ENCODE measurements around the gene PRKCZ. TPM values are rescaled to one million over a fixed set of nuclear protein-coding genes. Genes with fewer than 3 reads are reported as not detected.

The PRKCZ gene
- total and polyA plus RNA-seq, 7 experiments from 2014 or later, result 3.6 to 29.6 (median 24.0) TPM

GRCh38 chr1:2107586-2108212 is 57.5 kb downstream of the PRKCZ start:
- CTCF ChIA-PET, result no interaction called here
- H3K9me3 Mint-ChIP-seq, result peaks cover 0 to 2% (median 0%) of the 10 kb centered on the region in 11 donors
- no peak overlapping the region for H3K4me3 Mint-ChIP-seq
- peaks cover 0 to 2% (median 0%) of the 10 kb centered on the region in 7 donors for H3K4me1 Mint-ChIP-seq
- POLR2A ChIA-PET, result no interaction called here
- Histone ChIP-seq H3K4me1 (ENCODE audit: control insufficient read depth in 2 of 2, insufficient read depth in 2 of 2, low read length in 2 of 2) (no peaks in the 10 kb centered on the region), H3K27me3 (ENCODE audit: control insufficient read depth in 2 of 2, insufficient read depth in 2 of 2, low read length in 2 of 2) (no peaks in the 10 kb centered on the region), H3K9me3 (ENCODE audit: control insufficient read depth in 2 of 3, low read length in 3 of 3) (no peaks in the 10 kb centered on the region), H3K4me3 (ENCODE audit: low read length) (no peak overlapping the region), H3K36me3 (ENCODE audit: control insufficient read depth in 2 of 3, insufficient read depth in 3 of 3, low read length in 3 of 3) (peaks cover 0 to 9% (median 0%) of the 10 kb centered on the region in 3 experiments), H3K27ac (ENCODE audit: low read depth, low read length) (no peak overlapping the region)
- no peak for ATAC-seq
- intact Hi-C loops (cut with micrococcal nuclease), result no loop called here
- no peaks in the 10 kb centered on the region for H3K27me3 Mint-ChIP-seq
- DNase-seq, result peak in 1 of 9 donors; percentile 3
- H3K36me3 Mint-ChIP-seq, result peaks cover 0 to 9% (median 0%) of the 10 kb centered on the region in 5 donors
- H3K27ac Mint-ChIP-seq, result no peak overlapping the region

GRCh38 chr1:2108213-2108876 is 58.1 kb downstream of the PRKCZ start:
- peak in 1 of 9 donors; percentile 5 for DNase-seq
- H3K36me3 Mint-ChIP-seq, result peaks cover 0 to 10% (median 0%) of the 10 kb centered on the region in 5 donors
- no peaks in the 10 kb centered on the region for H3K9me3 ChIP-seq (ENCODE audit: control insufficient read depth in 2 of 3, low read length in 3 of 3)
- ChIA-PET POLR2A (no interaction called here), CTCF (no interaction called here)
- no peak for ATAC-seq
- no peaks in the 10 kb centered on the region for H3K4me1 ChIP-seq (ENCODE audit: control insufficient read depth in 2 of 2, insufficient read depth in 2 of 2, low read length in 2 of 2)
- H3K4me3 Mint-ChIP-seq, result no peak overlapping the region
- no peaks in the 10 kb centered on the region for H3K27me3 ChIP-seq (ENCODE audit: control insufficient read depth in 2 of 2, insufficient read depth in 2 of 2, low read length in 2 of 2)
- H3K27ac ChIP-seq (ENCODE audit: low read depth, low read length), result no peak overlapping the region
- H3K27me3 Mint-ChIP-seq, result no peaks in the 10 kb centered on the region
- peaks cover 0 to 2% (median 0%) of the 10 kb centered on the region in 11 donors for H3K9me3 Mint-ChIP-seq
- H3K36me3 ChIP-seq (ENCODE audit: control insufficient read depth in 2 of 3, insufficient read depth in 3 of 3, low read length in 3 of 3), result peaks cover 0 to 9% (median 0%) of the 10 kb centered on the region in 3 experiments
- peaks cover 0 to 2% (median 0%) of the 10 kb centered on the region in 7 donors for H3K4me1 Mint-ChIP-seq
- H3K4me3 ChIP-seq (ENCODE audit: low read length), result no peak overlapping the region
- no peak overlapping the region for H3K27ac Mint-ChIP-seq
- intact Hi-C loops (cut with micrococcal nuclease), result no loop called here

GRCh38 chr1:2108877-2109580 is 58.8 kb downstream of the PRKCZ start:
- Histone ChIP-seq H3K27ac (ENCODE audit: low read depth, low read length) (no peak overlapping the region), H3K9me3 (ENCODE audit: control insufficient read depth in 2 of 3, low read length in 3 of 3) (no peaks in the 10 kb centered on the region), H3K27me3 (ENCODE audit: control insufficient read depth in 2 of 2, insufficient read depth in 2 of 2, low read length in 2 of 2) (no peaks in the 10 kb centered on the region), H3K4me1 (ENCODE audit: control insufficient read depth in 2 of 2, insufficient read depth in 2 of 2, low read length in 2 of 2) (no peaks in the 10 kb centered on the region), H3K4me3 (ENCODE audit: low read length) (no peak overlapping the region), H3K36me3 (ENCODE audit: control insufficient read depth in 2 of 3, insufficient read depth in 3 of 3, low read length in 3 of 3) (peaks cover 0 to 9% (median 0%) of the 10 kb centered on the region in 3 experiments)
- intact Hi-C loops (cut with micrococcal nuclease), result no loop called here
- Mint-ChIP-seq H3K9me3 (no peaks in the 10 kb centered on the region), H3K36me3 (peaks cover 0 to 13% (median 0%) of the 10 kb centered on the region in 5 donors), H3K4me1 (peaks cover 0 to 2% (median 0%) of the 10 kb centered on the region in 7 donors), H3K4me3 (no peak overlapping the region), H3K27ac (no peak overlapping the region), H3K27me3 (no peaks in the 10 kb centered on the region)
- ATAC-seq (no peak), DNase-seq (peak in 1 of 9 donors; percentile 4)
- ChIA-PET CTCF (no interaction called here), POLR2A (no interaction called here)

GRCh38 chr1:2109581-2110021 is 59.4 kb downstream of the PRKCZ start:
- H3K36me3 Mint-ChIP-seq, result peaks cover 0 to 13% (median 0%) of the 10 kb centered on the region in 5 donors
- H3K4me1 ChIP-seq (ENCODE audit: control insufficient read depth in 2 of 2, insufficient read depth in 2 of 2, low read length in 2 of 2), result no peaks in the 10 kb centered on the region
- no peaks in the 10 kb centered on the region for H3K27me3 Mint-ChIP-seq

GRCh38 chr1:2110191-2110737 is 60.1 kb downstream of the PRKCZ start:
- Histone ChIP-seq H3K36me3 (ENCODE audit: control insufficient read depth in 2 of 3, insufficient read depth in 3 of 3, low read length in 3 of 3) (peaks cover 0 to 9% (median 0%) of the 10 kb centered on the region in 3 experiments), H3K9me3 (ENCODE audit: control insufficient read depth in 2 of 3, low read length in 3 of 3) (no peaks in the 10 kb centered on the region), H3K27ac (ENCODE audit: low read depth, low read length) (no peak overlapping the region), H3K4me3 (ENCODE audit: low read length) (no peak overlapping the region), H3K27me3 (ENCODE audit: control insufficient read depth in 2 of 2, insufficient read depth in 2 of 2, low read length in 2 of 2) (no peaks in the 10 kb centered on the region), H3K4me1 (ENCODE audit: control insufficient read depth in 2 of 2, insufficient read depth in 2 of 2, low read length in 2 of 2) (no peaks in the 10 kb centered on the region)
- H3K4me3 Mint-ChIP-seq, result no peak overlapping the region
- ChIA-PET CTCF (no interaction called here), POLR2A (no interaction called here)
- H3K36me3 Mint-ChIP-seq, result peaks cover 0 to 13% (median 0%) of the 10 kb centered on the region in 5 donors
- ATAC-seq (no peak), DNase-seq (peak in 1 of 9 donors; percentile 4)
- no peaks in the 10 kb centered on the region for H3K27me3 Mint-ChIP-seq
- no peaks in the 10 kb centered on the region for H3K9me3 Mint-ChIP-seq
- H3K4me1 Mint-ChIP-seq, result peaks cover 0 to 3% (median 2%) of the 10 kb centered on the region in 7 donors
- intact Hi-C loops (cut with micrococcal nuclease), result no loop called here
- H3K27ac Mint-ChIP-seq, result no peak overlapping the region

More at GRCh38 chr1:2109581-2110021, 59.4 kb downstream of the PRKCZ start:
- H3K9me3 ChIP-seq (ENCODE audit: control insufficient read depth in 2 of 3, low read length in 3 of 3), result no peaks in the 10 kb centered on the region
- DNase-seq (peak in 1 of 9 donors; percentile 2), ATAC-seq (no peak)
- H3K4me3 ChIP-seq (ENCODE audit: low read length), result no peak overlapping the region
- H3K9me3 Mint-ChIP-seq, result no peaks in the 10 kb centered on the region
- CTCF ChIA-PET, result no interaction called here
- no peak overlapping the region for H3K27ac Mint-ChIP-seq
- H3K27me3 ChIP-seq (ENCODE audit: control insufficient read depth in 2 of 2, insufficient read depth in 2 of 2, low read length in 2 of 2), result no peaks in the 10 kb centered on the region
- no peak overlapping the region for H3K4me3 Mint-ChIP-seq
- intact Hi-C loops (cut with micrococcal nuclease), result no loop called here
- H3K4me1 Mint-ChIP-seq, result no peaks in the 10 kb centered on the region
- POLR2A ChIA-PET, result no interaction called here
- H3K27ac ChIP-seq (ENCODE audit: low read depth, low read length), result no peak overlapping the region
- peaks cover 0 to 9% (median 0%) of the 10 kb centered on the region in 3 experiments for H3K36me3 ChIP-seq (ENCODE audit: control insufficient read depth in 2 of 3, insufficient read depth in 3 of 3, low read length in 3 of 3)

DNA sequence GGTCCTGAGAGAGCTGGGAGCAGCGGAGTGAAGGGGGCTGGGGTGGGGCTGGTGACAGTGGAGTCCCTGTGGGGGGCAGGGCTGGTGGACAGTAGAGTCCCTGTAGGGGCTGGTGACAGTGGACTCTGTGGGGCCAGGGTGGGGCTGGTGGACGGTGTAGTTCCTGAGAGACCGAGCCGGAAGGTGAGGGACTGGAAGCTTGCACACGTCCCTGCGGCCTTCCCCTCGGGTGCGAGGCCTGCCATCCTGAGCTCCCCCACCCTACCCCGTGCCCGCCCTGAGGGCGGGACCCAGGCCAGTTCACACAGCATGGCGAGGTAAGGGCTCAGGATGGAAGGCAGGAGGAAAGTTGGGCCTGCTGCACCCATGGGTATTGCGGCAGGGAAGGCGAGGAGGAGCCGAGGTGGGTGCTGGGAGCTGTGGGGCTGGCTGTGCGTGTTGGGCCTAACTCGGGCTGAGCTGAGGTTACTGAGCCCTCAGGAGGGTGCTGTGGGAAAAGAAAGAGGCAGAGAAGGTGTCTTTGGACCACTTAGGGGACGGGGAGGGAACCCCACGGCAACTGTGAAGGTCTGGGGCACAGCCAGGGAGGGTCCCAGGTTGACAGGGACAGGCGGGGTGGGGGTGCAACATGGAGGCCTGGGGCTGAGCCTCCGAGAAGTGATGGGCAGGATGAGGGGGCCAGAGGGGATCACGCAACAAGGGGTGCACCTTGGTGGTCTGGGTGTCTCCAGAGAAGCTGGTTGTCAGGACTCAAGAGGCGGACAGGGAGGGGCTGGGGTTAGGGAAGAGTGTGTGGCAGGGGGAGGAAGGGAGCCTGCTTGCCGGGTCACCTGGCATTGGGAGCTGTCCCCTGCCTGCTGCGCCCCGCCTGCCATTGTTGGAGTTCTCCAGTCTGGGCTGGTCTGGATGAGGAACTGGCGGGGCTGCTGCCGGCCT is 60.8 kb downstream of the PRKCZ start:
- CTCF ChIA-PET, result no interaction called here
- peaks cover 0 to 13% (median 0%) of the 10 kb centered on the region in 5 donors for H3K36me3 Mint-ChIP-seq
- Histone ChIP-seq H3K36me3 (ENCODE audit: control insufficient read depth in 2 of 3, insufficient read depth in 3 of 3, low read length in 3 of 3) (peaks cover 0 to 7% (median 0%) of the 10 kb centered on the region in 3 experiments), H3K27me3 (ENCODE audit: control insufficient read depth in 2 of 2, insufficient read depth in 2 of 2, low read length in 2 of 2) (no peaks in the 10 kb centered on the region), H3K4me3 (ENCODE audit: low read length) (no peak overlapping the region), H3K4me1 (ENCODE audit: control insufficient read depth in 2 of 2, insufficient read depth in 2 of 2, low read length in 2 of 2) (no peaks in the 10 kb centered on the region), H3K9me3 (ENCODE audit: control insufficient read depth in 2 of 3, low read length in 3 of 3) (no peaks in the 10 kb centered on the region), H3K27ac (ENCODE audit: low read depth, low read length) (no peak overlapping the region)
- H3K4me3 Mint-ChIP-seq, result no peak overlapping the region
- no peak overlapping the region for H3K27ac Mint-ChIP-seq
- no peaks in the 10 kb centered on the region for H3K9me3 Mint-ChIP-seq
- POLR2A ChIA-PET, result no interaction called here
- DNase-seq (peak in 1 of 9 donors; percentile 3), ATAC-seq (no peak)
- intact Hi-C loops (cut with micrococcal nuclease), result no loop called here
- peaks cover 0 to 8% (median 5%) of the 10 kb centered on the region in 7 donors for H3K4me1 Mint-ChIP-seq
- no peaks in the 10 kb centered on the region for H3K27me3 Mint-ChIP-seq
